Panc1 (cell line): Measurements from ENCODE around the gene KCNAB2.

Experiments
- CTCF ChIP-seq: fragments of 450-650 bp; IDR thresholded peaks from 2 replicates; pipeline ENCODE4 v1.5.1; 2017; ENCODE audit warnings: mild to moderate bottlenecking
- POLR2AphosphoS5 ChIP-seq: IDR thresholded peaks from 2 replicates; pipeline ENCODE4 v1.6.1; 2012; ENCODE audit warnings: mild to moderate bottlenecking, low read depth, low read length, moderate library complexity

- no peak for TF ChIP-seq POLR2AphosphoS5
- TF ChIP-seq CTCF, result no peak
Measured at GRCh38 chr1:6074192-6074901, 28.7 kb downstream of the KCNAB2 start.
